Fibroblast of lung (primary cell): ENCODE data around the gene HESX1. TPM values are rescaled to one million over a fixed set of nuclear protein-coding genes. Genes with fewer than 3 reads are reported as not detected.

Experiments used
- DNase-seq, 2 donors: peaks; one replicate each; pipeline versions ENCODE4 v3.0.0 to v3.0.0-alpha.2; 2010; ENCODE audit warnings: low read depth in 2 of 2
- H2AFZ ChIP-seq: 2 replicates; pipeline ENCODE4 v1.5.1; 2012; ENCODE audit warnings: low read length, control low read depth, inconsistent platforms
- H3K27ac ChIP-seq: 2 replicates; pipeline ENCODE4 v1.5.1; 2011; ENCODE audit warnings: low read length, control low read depth; ENCODE audit not compliant: insufficient read depth
- H3K27me3 ChIP-seq: 2 replicates; pipeline ENCODE4 v1.5.1; 2011; ENCODE audit warnings: mild to moderate bottlenecking, low read length; ENCODE audit not compliant: control insufficient read depth, insufficient read depth
- H3K36me3 ChIP-seq: 2 replicates; pipeline ENCODE4 v1.5.1; 2011; ENCODE audit warnings: low read length; ENCODE audit not compliant: control insufficient read depth, insufficient read depth
- H3K4me1 ChIP-seq: 2 replicates; pipeline ENCODE4 v1.5.1; 2011; ENCODE audit warnings: low read length; ENCODE audit not compliant: control insufficient read depth, insufficient read depth; ENCODE audit errors: extremely low read depth
- H3K4me2 ChIP-seq: 2 replicates; pipeline ENCODE4 v1.5.1; 2011; ENCODE audit warnings: low read length, control low read depth; ENCODE audit not compliant: insufficient read depth; ENCODE audit errors: extremely low read depth
- H3K4me3 ChIP-seq, 4 experiments: fragments of 200-600 bp in 1 of 4; sonication (generic) in 1 of 4; replicated peaks in 1 of 4; 2 replicates each; pipeline ENCODE4 v1.5.1; 2011 to 2016; ENCODE audit warnings: low read length in 4 of 4, low read depth in 3 of 4, mild to moderate bottlenecking in 3 of 4, control low read depth in 2 of 4, inconsistent platforms in 1 of 4, mixed read lengths in 1 of 4; ENCODE audit not compliant: insufficient read depth in 1 of 4; ENCODE audit errors: control extremely low read depth in 1 of 4
- H3K79me2 ChIP-seq: 2 replicates; pipeline ENCODE4 v1.5.1; 2012; ENCODE audit warnings: mild to moderate bottlenecking, low read length, inconsistent platforms; ENCODE audit not compliant: control insufficient read depth, insufficient read depth
- H3K9ac ChIP-seq: 2 replicates; pipeline ENCODE4 v1.5.1; 2011; ENCODE audit warnings: mild to moderate bottlenecking, low read length, control low read depth; ENCODE audit not compliant: insufficient read depth
- H3K9me3 ChIP-seq: 2 replicates; pipeline ENCODE4 v1.5.1; 2012; ENCODE audit warnings: low read depth, low read length; ENCODE audit not compliant: control insufficient read depth, insufficient read depth
- H4K20me1 ChIP-seq: 2 replicates; pipeline ENCODE4 v1.5.1; 2011; ENCODE audit warnings: low read length; ENCODE audit not compliant: control insufficient read depth, insufficient read depth; ENCODE audit errors: extremely low read depth
- EZH2 ChIP-seq: IDR thresholded peaks from 2 replicates; pipeline ENCODE4 v1.5.1; 2012; ENCODE audit warnings: low read length, control low read depth, mild to moderate bottlenecking; ENCODE audit errors: missing control alignments
- polyA plus RNA-seq, 2 donors: library from polyadenylated mRNA; depleted of rRNA in 1 of 2; stranded (reverse) in 1 of 2; unstranded in 1 of 2; fragments of >200 nt; gene quantifications; 2 replicates each; pipeline ENCODE4 v1.2.1, GENCODE V29; 2011 to 2012; ENCODE audit warnings: missing spikeins in 1 of 2
- total RNA-seq: library from RNA; depleted of rRNA; stranded (reverse); fragments of >200 nt; gene quantifications from 2 replicates; pipeline ENCODE4 v1.2.1, GENCODE V29; 2014
- TF ChIP-seq, protein P1 (sequence below), 2 donors: IDR thresholded peaks in 1 of 2; conservative IDR thresholded peaks in 1 of 2; 1 replicate in 1 of 2; 2 replicates in 1 of 2; pipeline ENCODE4 v1.5.1; 2011 to 2012; ENCODE audit warnings: low read length in 2 of 2, control low read depth in 1 of 2, inconsistent platforms in 1 of 2, low read depth in 1 of 2, mild to moderate bottlenecking in 1 of 2

HESX1 gene
- total and polyA plus RNA-seq, 2 donors (not counting 1 experiment from before 2014, with no cell fraction given): 0.64 to 0.99 TPM

- H3K4me1 ChIP-seq: peaks cover 2% of the 10 kb centered on the region
- no peak overlapping the region for H3K4me3 ChIP-seq
- H4K20me1 ChIP-seq: no peaks in the 10 kb centered on the region
- no peaks in the 10 kb centered on the region for H3K27me3 ChIP-seq
- H3K27ac ChIP-seq: no peak overlapping the region
- no peak overlapping the region for H3K4me2 ChIP-seq
- H3K9ac ChIP-seq: no peak overlapping the region
- DNase-seq: peak; percentile 59 to 68
- no peaks in the 10 kb centered on the region for H3K79me2 ChIP-seq
- H3K36me3 ChIP-seq: no peaks in the 10 kb centered on the region
- H3K9me3 ChIP-seq: no peaks in the 10 kb centered on the region
- no peak overlapping the region for H2AFZ ChIP-seq
- TF ChIP-seq, protein P1, sequence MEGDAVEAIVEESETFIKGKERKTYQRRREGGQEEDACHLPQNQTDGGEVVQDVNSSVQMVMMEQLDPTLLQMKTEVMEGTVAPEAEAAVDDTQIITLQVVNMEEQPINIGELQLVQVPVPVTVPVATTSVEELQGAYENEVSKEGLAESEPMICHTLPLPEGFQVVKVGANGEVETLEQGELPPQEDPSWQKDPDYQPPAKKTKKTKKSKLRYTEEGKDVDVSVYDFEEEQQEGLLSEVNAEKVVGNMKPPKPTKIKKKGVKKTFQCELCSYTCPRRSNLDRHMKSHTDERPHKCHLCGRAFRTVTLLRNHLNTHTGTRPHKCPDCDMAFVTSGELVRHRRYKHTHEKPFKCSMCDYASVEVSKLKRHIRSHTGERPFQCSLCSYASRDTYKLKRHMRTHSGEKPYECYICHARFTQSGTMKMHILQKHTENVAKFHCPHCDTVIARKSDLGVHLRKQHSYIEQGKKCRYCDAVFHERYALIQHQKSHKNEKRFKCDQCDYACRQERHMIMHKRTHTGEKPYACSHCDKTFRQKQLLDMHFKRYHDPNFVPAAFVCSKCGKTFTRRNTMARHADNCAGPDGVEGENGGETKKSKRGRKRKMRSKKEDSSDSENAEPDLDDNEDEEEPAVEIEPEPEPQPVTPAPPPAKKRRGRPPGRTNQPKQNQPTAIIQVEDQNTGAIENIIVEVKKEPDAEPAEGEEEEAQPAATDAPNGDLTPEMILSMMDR (conservative IDR thresholded peaks at IDR 0.05 in 1 of 2, IDR thresholded peaks at IDR 0.05 in 1 of 2; ENCODE audit: low read depth in 1 of 2, low read length in 2 of 2): no peak
- TF ChIP-seq EZH2: no peak
Measured at GRCh38 chr3:57160765-57161538, 38.8 kb downstream of the HESX1 start.

DNA sequence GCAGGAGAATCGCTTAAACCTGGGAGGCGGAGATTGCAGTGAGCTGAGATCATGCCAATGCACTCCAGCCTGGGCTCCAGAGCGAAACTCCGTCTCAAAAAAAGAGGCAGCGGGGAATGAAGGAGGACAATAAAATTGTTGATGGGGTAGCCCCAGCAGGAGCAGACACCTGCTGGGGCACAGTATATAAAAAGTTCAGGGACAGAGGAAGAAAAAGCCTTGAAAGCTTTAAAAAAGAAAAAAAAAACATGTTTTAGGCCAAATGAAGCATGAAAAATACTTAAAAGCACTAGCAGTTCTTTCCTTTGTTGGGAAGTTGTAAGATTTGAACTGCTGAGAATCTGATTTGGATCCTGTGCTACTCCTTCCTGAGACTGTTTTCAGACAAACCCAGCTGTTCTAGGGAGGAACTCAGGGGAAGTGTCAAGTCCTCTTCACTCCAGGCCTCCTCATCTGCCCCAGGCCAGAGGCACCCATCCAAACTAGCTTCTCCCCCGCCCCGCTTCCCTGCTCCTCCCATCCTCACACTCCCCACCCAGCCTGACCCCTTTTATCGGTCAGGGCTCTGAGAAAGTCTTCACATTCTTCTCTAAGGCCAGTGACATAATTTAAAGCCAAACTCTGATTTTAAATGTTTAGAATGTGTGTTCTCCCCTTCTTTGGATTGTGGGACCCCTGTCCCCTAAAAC, 39.6 kb downstream of the HESX1 start:
- Histone ChIP-seq H3K9ac (no peak overlapping the region), H2AFZ (no peak overlapping the region), H3K27me3 (no peaks in the 10 kb centered on the region), H3K4me1 (peaks cover 2% of the 10 kb centered on the region), H3K4me2 (no peak overlapping the region), H3K79me2 (no peaks in the 10 kb centered on the region), H3K27ac (no peak overlapping the region), H3K4me3 (no peak overlapping the region), H4K20me1 (no peaks in the 10 kb centered on the region), H3K36me3 (no peaks in the 10 kb centered on the region), H3K9me3 (no peaks in the 10 kb centered on the region)
- TF ChIP-seq, protein P1 (conservative IDR thresholded peaks at IDR 0.05 in 1 of 2, IDR thresholded peaks at IDR 0.05 in 1 of 2; ENCODE audit: low read depth in 1 of 2, low read length in 2 of 2): no peak
- no peak for TF ChIP-seq EZH2
- no peak for DNase-seq
